ENCODE results near the gene SGSM1.

The SGSM1 gene, protein sequence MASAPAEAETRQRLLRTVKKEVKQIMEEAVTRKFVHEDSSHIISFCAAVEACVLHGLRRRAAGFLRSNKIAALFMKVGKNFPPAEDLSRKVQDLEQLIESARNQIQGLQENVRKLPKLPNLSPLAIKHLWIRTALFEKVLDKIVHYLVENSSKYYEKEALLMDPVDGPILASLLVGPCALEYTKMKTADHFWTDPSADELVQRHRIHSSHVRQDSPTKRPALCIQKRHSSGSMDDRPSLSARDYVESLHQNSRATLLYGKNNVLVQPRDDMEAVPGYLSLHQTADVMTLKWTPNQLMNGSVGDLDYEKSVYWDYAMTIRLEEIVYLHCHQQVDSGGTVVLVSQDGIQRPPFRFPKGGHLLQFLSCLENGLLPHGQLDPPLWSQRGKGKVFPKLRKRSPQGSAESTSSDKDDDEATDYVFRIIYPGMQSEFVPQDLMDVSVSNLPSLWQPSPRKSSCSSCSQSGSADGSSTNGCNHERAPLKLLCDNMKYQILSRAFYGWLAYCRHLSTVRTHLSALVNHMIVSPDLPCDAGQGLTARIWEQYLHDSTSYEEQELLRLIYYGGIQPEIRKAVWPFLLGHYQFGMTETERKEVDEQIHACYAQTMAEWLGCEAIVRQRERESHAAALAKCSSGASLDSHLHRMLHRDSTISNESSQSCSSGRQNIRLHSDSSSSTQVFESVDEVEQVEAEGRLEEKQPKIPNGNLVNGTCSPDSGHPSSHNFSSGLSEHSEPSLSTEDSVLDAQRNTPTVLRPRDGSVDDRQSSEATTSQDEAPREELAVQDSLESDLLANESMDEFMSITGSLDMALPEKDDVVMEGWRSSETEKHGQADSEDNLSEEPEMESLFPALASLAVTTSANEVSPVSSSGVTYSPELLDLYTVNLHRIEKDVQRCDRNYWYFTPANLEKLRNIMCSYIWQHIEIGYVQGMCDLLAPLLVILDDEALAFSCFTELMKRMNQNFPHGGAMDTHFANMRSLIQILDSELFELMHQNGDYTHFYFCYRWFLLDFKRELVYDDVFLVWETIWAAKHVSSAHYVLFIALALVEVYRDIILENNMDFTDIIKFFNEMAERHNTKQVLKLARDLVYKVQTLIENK

DNA sequence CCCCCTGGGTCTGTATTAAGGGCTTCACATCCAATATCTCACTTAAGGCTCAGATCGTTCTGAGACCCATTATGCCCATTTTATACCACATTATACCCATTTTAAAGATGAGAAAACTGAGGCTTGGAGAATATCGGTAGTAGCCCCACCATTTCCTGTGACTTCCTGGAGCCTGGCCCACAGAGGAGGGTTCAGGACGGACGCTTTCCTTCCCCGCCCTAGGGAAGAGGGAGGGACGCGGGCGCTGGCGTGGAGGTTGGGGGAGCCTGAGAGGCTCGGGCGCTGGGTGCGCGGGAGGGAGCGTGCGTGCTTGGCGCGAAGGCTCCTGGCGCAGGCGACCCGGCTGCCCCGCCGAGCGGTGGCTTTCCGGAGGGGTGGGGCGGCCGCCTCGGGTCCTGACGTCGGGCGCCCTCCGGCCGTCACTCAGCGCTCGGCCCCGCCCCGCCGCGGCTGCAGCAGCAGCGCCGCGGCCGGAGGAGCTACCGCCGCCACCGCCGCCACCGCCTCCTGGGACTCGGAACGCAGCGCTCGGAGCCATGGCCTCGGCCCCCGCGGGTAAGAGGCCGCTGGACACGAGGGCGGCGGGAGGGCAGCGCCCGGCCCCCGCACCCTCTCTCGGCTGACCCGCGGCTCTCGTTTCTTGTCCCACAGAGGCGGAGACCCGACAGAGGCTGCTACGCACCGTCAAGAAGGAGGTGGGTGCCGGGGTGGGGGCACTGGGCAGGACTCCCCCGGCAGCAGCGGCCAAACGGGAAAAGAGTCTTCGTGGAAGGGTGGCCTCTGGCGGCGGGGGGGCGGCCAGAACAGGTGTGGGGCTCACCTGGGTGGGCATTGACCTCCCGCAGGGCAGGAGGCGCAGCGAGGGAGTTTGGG is at the start of gene SGSM1:
Gene SGSM1, plus strand, starts transcription at position 422 of the 873 bp plus-strand sequence. Its CDS starts 115 bp downstream, at position 537.
- Histone ChIP-seq H3K4me3 (peak within 1 kb of the TSS; percentile 25 to 48 (median 39)), H3K27ac (peak within 1 kb of the TSS in 9 of 21 experiments; percentile 24 to 77 (median 50))

DNA sequence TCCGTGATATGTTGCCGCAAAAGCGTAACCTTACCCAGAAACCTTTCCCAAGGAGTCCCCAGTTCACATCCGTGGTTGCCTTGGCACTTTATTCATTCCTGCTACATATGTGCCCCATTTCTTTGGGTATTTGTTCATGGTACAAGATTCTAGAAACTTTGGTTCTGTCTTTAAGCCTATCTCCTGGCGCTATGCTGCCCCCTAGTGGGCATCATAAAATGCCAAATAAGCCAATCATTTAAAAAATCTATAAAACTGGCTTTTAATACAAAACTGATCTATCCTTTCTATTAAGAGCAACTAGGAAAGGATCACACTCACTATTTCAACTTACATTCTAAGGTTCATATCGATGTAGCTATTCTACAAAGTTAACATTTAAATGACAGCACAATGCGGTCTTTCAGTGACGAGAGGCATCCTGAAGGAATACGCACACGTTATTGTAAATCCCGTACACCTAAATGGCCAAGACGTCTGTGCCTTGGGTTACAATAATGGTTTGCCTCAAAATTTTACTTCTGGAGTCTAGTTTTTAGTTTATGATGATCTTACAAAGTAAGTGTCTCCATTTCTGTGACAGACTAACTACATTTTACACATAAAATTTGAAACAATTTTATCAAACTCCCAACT is 47.7 kb upstream of the SGSM1 start:
- no peak overlapping the region for H3K4me3 ChIP-seq
- H3K27ac ChIP-seq = no peak overlapping the region

DNA sequence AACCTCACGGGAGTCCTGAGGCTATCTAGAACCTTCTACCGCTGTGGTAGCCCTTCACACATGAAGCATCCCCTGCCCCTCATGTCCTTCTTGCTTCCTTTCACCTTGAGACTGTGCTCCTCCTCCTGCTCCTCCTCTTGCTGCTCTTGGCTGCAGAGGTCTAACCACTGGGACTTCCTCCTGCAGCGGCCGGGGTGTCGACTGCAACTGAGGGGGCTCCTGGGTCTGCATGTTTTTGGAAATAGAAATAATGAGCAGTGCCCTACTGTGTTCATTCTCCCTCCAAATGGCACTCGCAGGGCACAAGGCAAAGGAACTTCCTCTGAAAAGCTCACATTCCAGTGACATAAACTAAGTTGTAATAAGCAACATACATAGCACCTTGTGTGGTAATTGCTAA is 46.2 kb upstream of the SGSM1 start:
- Histone ChIP-seq H3K4me3 (no peak overlapping the region), H3K27ac (no peak overlapping the region)

DNA sequence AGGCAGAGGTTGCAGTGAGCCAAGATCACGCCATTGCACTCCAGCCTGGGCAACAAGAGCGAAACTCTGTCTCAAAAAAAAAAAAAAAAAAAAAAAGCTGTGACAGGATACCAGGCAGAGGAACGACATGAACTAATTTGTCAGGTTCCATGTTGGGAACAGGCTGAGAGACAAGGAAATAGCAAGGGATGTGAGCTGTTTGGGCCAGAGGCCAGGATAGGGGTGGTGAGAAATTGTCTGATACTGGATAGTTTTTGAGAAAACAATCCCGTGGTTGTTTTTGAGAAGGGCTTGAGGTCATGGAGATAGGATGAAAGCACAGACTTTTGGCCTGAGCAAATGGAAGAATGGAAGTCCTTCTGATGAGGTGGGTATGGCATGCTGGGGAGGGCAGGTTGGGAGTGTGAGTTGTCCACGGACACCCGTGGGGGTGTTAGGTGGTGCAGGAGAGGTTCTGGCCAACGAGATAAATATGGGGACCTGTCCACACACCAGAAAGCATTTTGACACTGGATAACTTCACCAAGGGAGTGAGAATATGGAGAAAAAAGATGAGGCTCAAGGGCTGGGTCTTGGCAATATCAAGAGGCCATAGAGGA is 45.2 kb upstream of the SGSM1 start:
- Histone ChIP-seq H3K4me3 (no peak overlapping the region), H3K27ac (no peak overlapping the region)

DNA sequence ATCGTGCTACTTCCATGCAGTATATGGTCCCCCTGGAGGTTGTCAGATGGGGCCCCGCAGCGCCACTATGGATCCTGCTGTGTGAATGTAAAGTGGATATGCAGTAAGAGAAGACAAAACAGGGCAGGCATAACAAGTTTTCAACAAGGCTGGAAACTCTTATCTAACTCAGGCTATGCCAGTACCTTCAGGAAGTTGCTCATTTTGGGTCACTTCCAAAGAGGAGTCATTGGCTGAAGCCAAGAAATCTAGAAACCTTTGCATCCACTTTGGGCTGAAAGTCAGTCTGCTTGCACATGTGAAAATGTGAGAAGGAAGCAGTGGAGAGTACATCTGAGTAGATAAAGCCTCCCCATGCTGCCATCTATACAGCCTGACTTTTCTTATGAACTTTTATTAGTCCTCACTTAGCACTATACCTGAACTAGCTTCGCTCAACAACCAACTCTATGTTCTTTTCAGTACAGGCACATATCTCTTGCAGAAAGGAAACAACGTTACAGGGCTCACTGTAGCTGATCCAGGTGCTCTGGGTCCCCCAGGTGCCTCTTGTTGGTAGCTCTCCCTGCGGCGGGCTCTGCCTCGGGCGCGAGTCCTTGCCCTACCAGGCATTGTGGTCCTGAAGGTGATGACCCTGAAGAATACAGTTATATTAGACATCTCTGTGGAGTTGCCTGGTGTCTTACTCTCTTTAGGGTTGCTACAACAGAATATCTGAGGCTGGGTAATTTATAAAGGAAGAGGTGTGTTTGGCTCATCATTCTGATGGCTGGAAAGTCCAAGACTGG is 43.9 kb upstream of the SGSM1 start:
- Histone ChIP-seq H3K4me3 (no peak overlapping the region), H3K27ac (no peak overlapping the region)

DNA sequence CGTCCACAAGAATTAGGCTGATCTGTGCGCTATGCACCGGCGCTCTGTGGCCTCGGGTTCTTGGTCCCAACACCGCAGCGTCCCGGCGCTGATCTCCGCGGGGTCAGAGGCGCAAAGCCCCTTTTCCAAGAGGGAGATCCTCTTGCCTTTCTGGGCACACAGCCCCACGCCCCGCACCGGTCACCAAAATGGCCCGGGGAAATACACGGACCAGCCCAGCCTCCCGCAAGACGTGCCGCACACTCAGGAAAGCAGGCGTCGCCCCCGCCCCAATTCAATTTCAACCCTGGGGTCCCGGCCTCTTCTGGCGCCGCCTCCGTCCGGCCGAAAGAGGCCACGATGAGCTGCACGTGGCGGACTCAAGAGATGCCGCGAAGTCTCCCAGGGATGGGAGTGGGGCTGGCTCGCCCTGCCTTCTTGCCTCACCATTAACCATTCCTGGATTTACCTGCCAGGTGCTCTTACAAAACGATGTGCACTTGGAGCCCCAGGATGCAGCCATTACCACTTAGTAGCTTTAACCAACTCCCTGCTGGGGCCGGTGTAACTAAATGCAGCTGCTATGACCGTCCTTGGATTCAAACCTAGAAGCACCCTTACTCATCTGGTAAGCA is 42.0 kb upstream of the SGSM1 start:
- Histone ChIP-seq H3K27ac (no peak overlapping the region), H3K4me3 (no peak overlapping the region)

DNA sequence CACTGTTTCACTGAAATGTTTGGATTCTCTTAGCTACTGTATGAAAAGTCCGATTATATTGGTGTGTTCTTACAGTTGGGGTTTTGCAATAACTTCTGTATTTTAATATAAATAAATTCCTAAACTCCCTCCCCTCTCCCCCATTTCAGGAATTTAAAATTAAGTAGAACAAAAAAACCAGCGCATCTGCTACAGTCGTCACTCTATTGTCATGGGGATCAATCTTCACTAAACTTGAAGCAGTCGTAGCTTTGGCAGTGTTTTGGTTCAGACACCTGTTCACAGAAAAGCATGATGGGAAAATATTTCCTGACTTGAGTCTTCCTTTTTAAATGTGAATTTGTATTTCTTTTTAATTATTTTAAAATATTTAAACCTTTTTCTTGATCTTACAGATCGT is 40.8 kb upstream of the SGSM1 start:
- Histone ChIP-seq H3K4me3 (no peak overlapping the region), H3K27ac (no peak overlapping the region)

DNA sequence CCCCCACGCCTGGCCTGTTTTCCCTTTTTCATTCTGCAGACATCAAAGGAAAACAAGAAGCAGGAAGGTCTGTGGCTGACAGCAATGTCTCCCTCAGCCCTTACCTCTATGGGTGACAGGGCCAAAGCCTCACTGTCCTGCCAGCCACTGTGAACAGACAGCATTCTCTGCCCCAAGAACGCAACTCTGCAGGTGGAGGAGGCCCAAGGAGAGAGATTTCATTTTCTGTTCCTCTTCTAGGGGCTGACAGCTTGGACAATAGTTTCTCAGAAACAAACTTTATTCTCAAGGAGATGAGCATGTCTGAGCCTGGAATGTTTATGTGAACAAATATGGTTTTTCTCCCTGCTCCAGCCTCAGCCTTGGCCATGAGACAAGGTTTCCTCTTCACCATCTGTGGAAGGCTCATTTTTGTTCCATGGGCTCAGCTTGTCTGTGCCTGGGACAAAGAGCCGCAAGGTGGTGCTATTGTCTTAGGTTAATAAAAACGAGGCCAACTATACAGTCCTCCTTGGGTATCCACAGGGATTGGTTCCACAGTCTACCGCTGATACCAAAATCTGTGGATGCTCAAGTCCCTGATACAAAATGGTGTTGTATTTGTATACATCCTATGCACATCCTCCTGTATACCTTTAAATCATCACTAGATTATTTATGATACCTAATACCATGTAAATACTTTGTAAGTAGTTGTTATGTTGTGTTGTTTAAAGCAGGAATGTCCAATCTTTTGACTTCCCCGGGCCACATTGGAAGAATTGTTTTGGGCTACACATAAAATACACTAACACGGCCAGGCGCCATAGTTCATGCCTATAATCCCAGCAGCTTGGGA is 37.3 kb upstream of the SGSM1 start:
- no peak overlapping the region for H3K27ac ChIP-seq
- H3K4me3 ChIP-seq = no peak overlapping the region

DNA sequence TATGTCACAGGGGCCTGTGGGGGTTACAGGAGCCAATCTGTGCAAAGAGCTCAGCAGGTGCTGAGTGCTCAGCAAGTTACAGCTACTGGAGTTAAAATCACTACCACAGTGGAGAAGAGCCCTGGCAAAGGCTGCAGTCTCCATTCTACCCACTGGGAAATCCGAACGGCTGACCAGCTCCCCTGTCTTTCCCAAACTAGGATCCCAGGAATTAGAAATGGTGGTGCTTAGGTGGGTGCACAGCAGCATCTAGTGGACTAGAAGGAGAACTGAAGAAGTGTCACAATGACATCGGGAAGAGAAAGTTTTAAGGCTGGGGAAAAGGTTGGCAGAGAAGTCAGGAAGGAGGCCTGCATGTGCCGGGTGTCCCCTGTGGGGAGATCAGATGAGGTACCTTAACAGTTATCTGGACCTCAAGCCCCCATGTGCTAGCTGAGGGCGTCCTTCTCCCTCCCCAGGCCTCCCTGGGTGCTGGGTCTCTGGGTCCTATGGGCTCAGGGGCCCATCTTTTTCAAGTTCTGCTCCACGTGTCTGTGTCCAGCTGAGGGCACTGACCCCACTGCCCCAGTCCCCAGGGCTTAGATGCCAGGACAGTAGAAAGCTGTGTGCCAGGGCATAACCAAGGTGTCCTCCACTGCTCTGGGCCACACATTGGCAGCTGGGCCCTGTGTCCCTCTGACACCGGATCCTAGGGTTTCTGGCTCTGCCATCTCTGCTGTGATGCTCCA is 33.4 kb upstream of the SGSM1 start:
- Histone ChIP-seq H3K27ac (no peak overlapping the region), H3K4me3 (no peak overlapping the region)

DNA sequence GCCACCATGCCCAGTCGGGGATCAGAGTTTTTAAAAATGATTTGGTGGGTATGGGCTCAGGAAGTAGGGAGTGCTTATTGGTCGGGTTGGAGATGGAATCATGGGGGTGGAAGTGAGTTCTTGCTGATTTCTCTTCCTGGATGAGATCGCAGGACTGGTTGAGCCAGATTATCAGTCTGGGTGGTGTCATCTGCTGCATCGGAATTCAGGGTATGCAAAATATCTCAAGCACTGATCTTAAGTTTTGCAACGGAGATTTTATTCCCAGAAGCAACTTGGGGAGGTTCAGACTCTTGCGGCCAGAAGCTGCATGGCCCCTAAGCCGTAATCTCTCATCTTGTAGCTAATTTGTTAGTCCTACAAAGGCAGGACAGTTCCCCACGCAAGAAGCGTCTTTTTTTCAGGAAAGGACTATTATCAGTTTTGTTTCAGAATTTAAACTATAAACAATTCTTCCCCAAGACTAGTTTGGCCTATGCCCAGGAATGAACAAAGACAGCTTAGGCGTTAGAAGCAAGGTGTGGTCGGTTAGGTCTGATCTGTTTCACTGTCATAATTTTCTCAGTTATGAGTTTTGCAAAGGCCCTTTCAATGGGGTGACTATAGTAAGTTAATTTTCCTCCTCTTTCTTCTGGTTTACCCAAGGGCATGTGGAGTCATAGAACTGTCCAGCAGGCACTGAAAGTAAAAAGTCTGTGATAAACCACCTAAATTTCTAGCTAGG is 30.1 kb upstream of the SGSM1 start:
- H3K27ac ChIP-seq = peak overlapping the region in 4 of 21 experiments; percentile 7 to 52 (median 38)
- H3K4me3 ChIP-seq = no peak overlapping the region

DNA sequence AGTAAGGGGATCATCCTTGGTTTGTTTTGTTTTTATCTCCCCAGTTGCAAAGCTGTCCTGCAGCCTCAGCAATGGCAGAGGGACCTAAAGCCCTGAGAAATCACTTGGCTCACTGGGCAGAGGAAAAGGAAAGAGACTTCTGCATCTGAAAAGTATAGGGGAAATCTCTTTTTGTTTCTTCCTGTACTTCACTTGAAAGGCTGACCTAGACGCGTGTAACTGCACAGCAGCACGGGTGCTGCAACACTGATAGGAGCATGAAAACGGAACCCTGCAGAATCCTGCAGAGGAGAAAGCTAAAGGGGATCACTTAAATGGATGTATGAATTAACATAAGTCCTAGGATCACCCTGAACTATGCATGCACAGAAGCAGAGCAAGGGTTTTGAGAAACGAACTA is 29.5 kb upstream of the SGSM1 start:
- peak overlapping the region in 4 of 21 experiments; percentile 7 to 52 (median 38) for H3K27ac ChIP-seq
- H3K4me3 ChIP-seq = no peak overlapping the region

DNA sequence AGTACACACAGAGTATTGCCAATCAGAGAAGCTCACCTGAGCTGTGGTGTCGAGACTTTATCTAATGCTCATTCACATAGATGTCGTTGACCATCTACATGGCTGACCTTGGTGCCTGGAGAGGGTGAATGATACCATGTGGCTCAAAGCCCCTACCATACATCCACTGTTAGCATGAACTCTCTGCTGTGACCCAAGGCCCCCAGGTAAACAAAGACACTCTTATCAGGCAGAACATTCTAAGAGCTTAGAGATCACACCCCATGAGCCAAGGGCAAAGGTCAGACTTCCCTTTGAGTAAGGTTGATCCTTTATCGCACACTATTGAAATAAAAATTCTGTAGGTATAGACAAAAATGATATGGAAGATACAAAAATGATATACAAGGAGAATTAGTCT is 16.5 kb upstream of the SGSM1 start:
- Histone ChIP-seq H3K4me3 (no peak overlapping the region), H3K27ac (no peak overlapping the region)

DNA sequence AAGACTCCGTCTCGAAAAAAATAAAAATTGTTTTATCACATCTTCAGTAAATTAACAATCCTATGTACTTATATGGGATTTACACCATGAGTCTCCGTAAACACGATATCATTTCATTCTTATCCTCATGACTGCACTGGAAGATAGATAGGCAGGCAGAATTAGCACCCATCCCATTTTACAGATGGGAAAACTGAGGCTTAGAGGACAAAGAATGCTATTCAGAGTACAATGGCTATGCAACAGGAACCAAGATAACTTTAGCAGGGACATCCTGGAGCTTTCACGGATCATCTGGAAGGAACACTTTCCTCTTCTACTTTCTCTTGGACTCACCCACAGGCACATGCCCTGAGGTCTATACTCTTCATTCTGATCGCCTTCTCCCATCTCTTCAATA is 14.6 kb upstream of the SGSM1 start:
- no peak overlapping the region for H3K4me3 ChIP-seq
- no peak overlapping the region for H3K27ac ChIP-seq

DNA sequence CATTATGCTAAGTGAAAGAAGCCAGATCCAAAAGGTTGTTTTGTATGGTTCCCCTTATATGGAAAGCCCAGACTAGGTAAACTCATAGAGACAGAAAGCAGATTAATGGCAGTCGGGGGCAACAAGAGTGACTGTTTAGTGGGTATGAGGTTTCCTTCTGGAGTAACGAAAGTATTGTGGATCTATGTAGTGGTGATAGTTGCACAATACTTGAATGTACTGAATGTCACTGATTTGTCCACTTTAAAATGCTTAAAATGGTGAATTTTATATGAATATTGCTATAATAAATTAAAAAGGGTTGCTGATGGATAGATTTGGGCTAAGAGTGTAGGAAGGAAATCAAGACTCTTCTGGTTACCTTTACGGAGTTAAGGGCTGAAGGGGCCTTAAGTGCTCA is 10.0 kb upstream of the SGSM1 start:
- H3K4me3 ChIP-seq = no peak overlapping the region
- no peak overlapping the region for H3K27ac ChIP-seq

DNA sequence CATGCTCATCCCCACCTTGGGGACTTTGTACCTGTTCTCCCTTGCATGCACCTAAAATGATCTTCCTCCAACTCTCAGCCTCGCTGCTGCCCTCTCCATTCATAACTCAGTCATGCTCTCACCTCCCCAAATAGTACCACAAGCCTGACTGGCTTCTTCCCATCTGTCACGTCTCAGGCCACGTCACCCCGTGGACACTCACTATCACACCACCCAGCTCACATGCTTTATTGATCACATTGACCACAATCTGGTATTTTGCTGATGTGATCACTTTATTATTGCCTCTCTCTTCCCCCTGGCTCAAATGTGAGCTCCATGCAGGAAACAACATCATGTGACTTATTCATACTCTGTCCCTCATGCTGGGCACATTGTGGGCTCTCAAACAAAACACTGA is 9.2 kb upstream of the SGSM1 start:
- H3K4me3 ChIP-seq = no peak overlapping the region
- H3K27ac ChIP-seq = no peak overlapping the region
